Measurements from ENCODE around the gene SCRN2. TPM values are rescaled to one million over a fixed set of nuclear protein-coding genes. Genes with fewer than 3 reads are reported as not detected.

Gene SCRN2
- total and polyA plus RNA-seq, 2 of the 13 experiments (the other 11 are each of a cell fraction or from before 2014, with no cell fraction given): 21.7 to 29.5 TPM

GRCh38 chr17:47889734-47890529, 48.9 kb upstream of the SCRN2 start (continued):
- TF ChIP-seq RARA (CRISPR knock-in tag; IDR thresholded peaks at IDR 0.05): no peak
- TF ChIP-seq GLI4 (CRISPR knock-in tag; IDR thresholded peaks at IDR 0.05; ENCODE audit: borderline replicate concordance): 0 out of 2 replicates have a peak, but pooled peaks have one; percentile 33
- TF ChIP-seq AGO2 (optimal IDR thresholded peaks at IDR 0.05; ENCODE audit: low read depth, low read length): no peak
- no peak; the same call in 1 of the 2 replicates for TF ChIP-seq ETV5 (CRISPR knock-in tag; IDR thresholded peaks at IDR 0.05; ENCODE audit: borderline replicate concordance)
- no peak for TF ChIP-seq MED13 (CRISPR knock-in tag; IDR thresholded peaks at IDR 0.05)
- TF ChIP-seq GTF2F1 (IDR thresholded peaks at IDR 0.05; ENCODE audit: low read length): no peak
- TF ChIP-seq NR2F6 (IDR thresholded peaks at IDR 0.05): no peak; the same call in 1 of the 2 replicates
- peak; percentile 64; the same call in 1 of the 2 replicates for TF ChIP-seq NR2F6 (CRISPR knock-in tag; IDR thresholded peaks at IDR 0.05)
- TF ChIP-seq ZNF672 (CRISPR knock-in tag; IDR thresholded peaks at IDR 0.05): no peak
- no peak for TF ChIP-seq HCFC1 (IDR thresholded peaks at IDR 0.05; ENCODE audit: low read depth, low read length)
- no peak for TF ChIP-seq ZNF589 (CRISPR knock-in tag; conservative IDR thresholded peaks at IDR 0.05)
- no peak for TF ChIP-seq SMYD3 (CRISPR knock-in tag; IDR thresholded peaks at IDR 0.05)
- TF ChIP-seq ZBTB40 (IDR thresholded peaks at IDR 0.05): no peak
- no peak for TF ChIP-seq ZBTB40 (CRISPR knock-in tag; IDR thresholded peaks at IDR 0.05)
- no peak for TF ChIP-seq HOXA9 (CRISPR knock-in tag; IDR thresholded peaks at IDR 0.05; ENCODE audit: borderline replicate concordance)
- TF ChIP-seq FOXP4 (CRISPR knock-in tag; IDR thresholded peaks at IDR 0.05): peak; percentile 20; the same call in 1 of the 2 replicates
- no peak for TF ChIP-seq ZNF256 (CRISPR knock-in tag; conservative IDR thresholded peaks at IDR 0.05)
- no peak for TF ChIP-seq TFE3 (CRISPR knock-in tag; IDR thresholded peaks at IDR 0.05)
- TF ChIP-seq KMT2B (CRISPR knock-in tag; IDR thresholded peaks at IDR 0.05): no peak

All from HepG2 (cell line).